ENCODE data around the gene MOK.

GRCh38 chr14:102285106-102285505 lies 19.9 kb downstream of the MOK start:
- TF ChIP-seq CTCF (IDR thresholded peaks at IDR 0.05) (no peak), POLR2AphosphoS5 (IDR thresholded peaks at IDR 0.05) (no peak)

Data from breast epithelium (tissue), 3 donors.